Endothelial cell of umbilical vein (primary cell): ENCODE measurements around the gene PPP1R13B. TPM values are rescaled to one million over a fixed set of nuclear protein-coding genes. Genes with fewer than 3 reads are reported as not detected.

Experiments used
- BruUV-seq: library from RNA; stranded (reverse); fragments of 400-500 nt; replicated peaks from 2 replicates; lab custom pipeline; 2021; lab: Mats Ljungman, UMichigan
- CTCF ChIA-PET: fragments of 300-600, 350-600 bp; sonication (Branson Sonifier 250); formaldehyde crosslinking; loops from one replicate; lab custom pipeline; 2021; ENCODE audit warnings: antibody characterized with exemption, inconsistent platforms; lab: Charles Lee
- POLR2A ChIA-PET: fragments of 300-600, 350-600 bp; sonication (Branson Sonifier 250); formaldehyde crosslinking; loops from one replicate; lab custom pipeline; 2021; ENCODE audit warnings: antibody characterized with exemption, inconsistent platforms; lab: Charles Lee
- DNase-seq: peaks from one replicate; pipeline ENCODE4 v3.0.0-alpha.2; 2011; ENCODE audit warnings: low read depth, low spot score
- FAIRE-seq: peaks from 2 replicates; lab custom pipeline; 2011; peaks lifted over from hg19 to GRCh38; lab: Jason Lieb, UNC
- H2AFZ ChIP-seq: 2 replicates; pipeline ENCODE4 v1.6.0; 2012; ENCODE audit warnings: low read depth, low read length, control low read depth, inconsistent platforms
- H3K27ac ChIP-seq: 2 replicates; pipeline ENCODE4 v1.5.1; 2011; ENCODE audit warnings: low read depth, mild to moderate bottlenecking, control low read depth, low read length, moderate library complexity; ENCODE audit not compliant: insufficient read depth
- H3K27me3 ChIP-seq, 2 experiments: 2 replicates each; pipeline versions ENCODE4 v1.6.0 to v1.6.1; 2011; ENCODE audit warnings: low read length in 2 of 2, mixed read lengths in 1 of 2; ENCODE audit not compliant: control insufficient read depth in 2 of 2, insufficient read depth in 2 of 2
- H3K36me3 ChIP-seq, 2 experiments: 2 replicates in 1 of 2; 3 replicates in 1 of 2; pipeline ENCODE4 v1.5.1; 2011; ENCODE audit warnings: low read length in 2 of 2, mild to moderate bottlenecking in 1 of 2, moderate library complexity in 1 of 2; ENCODE audit not compliant: control insufficient read depth in 2 of 2, insufficient read depth in 2 of 2; ENCODE audit errors: extremely low read depth in 1 of 2
- H3K4me1 ChIP-seq: 3 replicates; pipeline ENCODE4 v1.5.1; 2011; ENCODE audit warnings: mild to moderate bottlenecking, low read length; ENCODE audit not compliant: control insufficient read depth, insufficient read depth; ENCODE audit errors: extremely low read depth
- H3K4me2 ChIP-seq: 2 replicates; pipeline ENCODE4 v1.6.1; 2011; ENCODE audit warnings: low read length, control low read depth, mixed read lengths; ENCODE audit not compliant: insufficient read depth
- H3K4me3 ChIP-seq, 3 experiments: fragments of 200-600 bp in 1 of 3; sonication (generic), shearing (Covaris generic) in 1 of 3; replicated peaks in 1 of 3; 2 replicates each; pipeline ENCODE4 v1.5.1; 2011 to 2016; ENCODE audit warnings: control low read depth in 3 of 3, low read length in 3 of 3, mild to moderate bottlenecking in 2 of 3, inconsistent platforms in 1 of 3, low read depth in 1 of 3, moderate library complexity in 1 of 3; ENCODE audit not compliant: insufficient read depth in 1 of 3
- H3K79me2 ChIP-seq: 2 replicates; pipeline ENCODE4 v1.6.0; 2012; ENCODE audit warnings: low read length, inconsistent platforms; ENCODE audit not compliant: control insufficient read depth, insufficient read depth
- H3K9ac ChIP-seq: replicated peaks from 2 replicates; pipeline ENCODE3; 2011; ENCODE audit warnings: low read length, control low read depth; ENCODE audit not compliant: insufficient read depth; ENCODE audit errors: extremely low read depth
- H3K9me1 ChIP-seq: replicated peaks from 3 replicates; pipeline ENCODE4 v1.6.0; 2011; ENCODE audit warnings: mild to moderate bottlenecking, low read length; ENCODE audit not compliant: control insufficient read depth, insufficient read depth; ENCODE audit errors: extremely low read depth
- H3K9me3 ChIP-seq: replicated peaks from 2 replicates; pipeline ENCODE4 v1.5.1; 2012; ENCODE audit warnings: low read length, inconsistent platforms; ENCODE audit not compliant: control insufficient read depth, insufficient read depth
- H4K20me1 ChIP-seq: replicated peaks from 2 replicates; pipeline ENCODE3; 2011; ENCODE audit warnings: mild to moderate bottlenecking, low read length; ENCODE audit not compliant: control insufficient read depth, insufficient read depth; ENCODE audit errors: extremely low read depth
- EZH2 ChIP-seq: IDR thresholded peaks from 2 replicates; pipeline ENCODE4 v1.6.1; 2012; ENCODE audit warnings: borderline replicate concordance, low read depth, mild to moderate bottlenecking, moderate library complexity, low read length, inconsistent platforms; ENCODE audit not compliant: severe bottlenecking
- FOS ChIP-seq: IDR thresholded peaks from 2 replicates; pipeline ENCODE4 v1.6.1; 2011; ENCODE audit warnings: mild to moderate bottlenecking, low read length, moderate library complexity, borderline replicate concordance; ENCODE audit not compliant: insufficient read depth
- GATA2 ChIP-seq: IDR thresholded peaks from 2 replicates; pipeline ENCODE4 v1.7.0; 2011; ENCODE audit warnings: low read depth, mild to moderate bottlenecking, moderate library complexity, mixed read lengths, low read length; ENCODE audit not compliant: insufficient read length, insufficient read depth
- JUN ChIP-seq: IDR thresholded peaks from 2 replicates; pipeline ENCODE4 v1.6.1; 2011; ENCODE audit warnings: borderline replicate concordance, low read depth; ENCODE audit not compliant: insufficient read length, insufficient read depth
- MAX ChIP-seq: IDR thresholded peaks from 2 replicates; pipeline ENCODE4 v1.6.1; 2011; ENCODE audit not compliant: insufficient read depth, insufficient read length
- MYC ChIP-seq: IDR thresholded peaks from one replicate; pipeline ENCODE4 v1.6.1; 2011; ENCODE audit warnings: mild to moderate bottlenecking, low read depth, low read length
- POLR2A ChIP-seq: IDR thresholded peaks from 2 replicates; pipeline ENCODE4 v1.6.1; 2012; ENCODE audit warnings: low read depth, mild to moderate bottlenecking, control low read depth, low read length
- POLR2AphosphoS5 ChIP-seq: IDR thresholded peaks from 2 replicates; pipeline ENCODE4 v1.6.1; 2012; ENCODE audit warnings: low read depth, mild to moderate bottlenecking, control low read depth, low read length, moderate library complexity; ENCODE audit not compliant: insufficient read depth
- dilution Hi-C: fragments of 300-500 bp; cut with MboI; formaldehyde crosslinking; loops from one replicate; pipeline ENCODE4 v1.15.0; 2019; ENCODE audit warnings: low sequenced_read_pairs; ENCODE audit not compliant: extremely low pct_ligation_motif_present
- intact Hi-C: fragments of 100-400 bp; cut with micrococcal nuclease; formaldehyde crosslinking; loops from one replicate; pipeline ENCODE4 v1.10.0; 2022
- polyA plus RNA-seq, 4 experiments: library from polyadenylated mRNA; depleted of rRNA in 3 of 4; stranded (reverse) in 3 of 4; unstranded in 1 of 4; fragments of >200 nt; gene quantifications; 2 replicates each; pipeline versions ENCODE4 v1.2.1 to v1.2.3, GENCODE V29; 2011 to 2012; ENCODE audit warnings: missing spikeins in 1 of 4
- total RNA-seq: library from RNA; stranded (reverse); gene quantifications from 2 replicates; pipeline ENCODE4 v1.2.3, GENCODE V29; 2021
- TF ChIP-seq, protein P1 (sequence below), 2 donors: IDR thresholded peaks; 1 replicate in 1 of 2; 2 replicates in 1 of 2; pipeline ENCODE4 v1.5.1; 2011; ENCODE audit warnings: low read length in 2 of 2, mild to moderate bottlenecking in 2 of 2, moderate library complexity in 2 of 2, control low read depth in 1 of 2, inconsistent platforms in 1 of 2, low read depth in 1 of 2; ENCODE audit not compliant: insufficient read depth in 1 of 2; ENCODE audit errors: extremely low read depth in 1 of 2

Gene PPP1R13B
- total and polyA plus RNA-seq, 2 donors (not counting 3 experiments of a cell fraction or from before 2014, with no cell fraction given): 10.0 to 30.0 TPM

- BruUV-seq: no TSS peak
- Histone ChIP-seq H3K4me3 (no peak overlapping the region), H3K36me3 (peaks cover 0 to 11% of the 10 kb centered on the region in 2 experiments), H3K4me1 (peaks cover 24% of the 10 kb centered on the region), H3K79me2 (no peaks in the 10 kb centered on the region), H4K20me1 (no peaks in the 10 kb centered on the region), H3K9ac (no peak overlapping the region), H3K27me3 (no peaks in the 10 kb centered on the region), H3K9me1 (no peaks in the 10 kb centered on the region), H3K27ac (no peak overlapping the region), H3K4me2 (no peak overlapping the region), H3K9me3 (no peaks in the 10 kb centered on the region), H2AFZ (no peak overlapping the region)
- intact Hi-C loops: loop anchor here (1.0 kb wide), 1 partner anchor 41 kb away; no protein-coding TSS in a partner anchor
- no peak for TF ChIP-seq GATA2
- no peak for TF ChIP-seq MYC
- no peak for TF ChIP-seq POLR2AphosphoS5
- TF ChIP-seq JUN: no peak
- TF ChIP-seq, protein P1, sequence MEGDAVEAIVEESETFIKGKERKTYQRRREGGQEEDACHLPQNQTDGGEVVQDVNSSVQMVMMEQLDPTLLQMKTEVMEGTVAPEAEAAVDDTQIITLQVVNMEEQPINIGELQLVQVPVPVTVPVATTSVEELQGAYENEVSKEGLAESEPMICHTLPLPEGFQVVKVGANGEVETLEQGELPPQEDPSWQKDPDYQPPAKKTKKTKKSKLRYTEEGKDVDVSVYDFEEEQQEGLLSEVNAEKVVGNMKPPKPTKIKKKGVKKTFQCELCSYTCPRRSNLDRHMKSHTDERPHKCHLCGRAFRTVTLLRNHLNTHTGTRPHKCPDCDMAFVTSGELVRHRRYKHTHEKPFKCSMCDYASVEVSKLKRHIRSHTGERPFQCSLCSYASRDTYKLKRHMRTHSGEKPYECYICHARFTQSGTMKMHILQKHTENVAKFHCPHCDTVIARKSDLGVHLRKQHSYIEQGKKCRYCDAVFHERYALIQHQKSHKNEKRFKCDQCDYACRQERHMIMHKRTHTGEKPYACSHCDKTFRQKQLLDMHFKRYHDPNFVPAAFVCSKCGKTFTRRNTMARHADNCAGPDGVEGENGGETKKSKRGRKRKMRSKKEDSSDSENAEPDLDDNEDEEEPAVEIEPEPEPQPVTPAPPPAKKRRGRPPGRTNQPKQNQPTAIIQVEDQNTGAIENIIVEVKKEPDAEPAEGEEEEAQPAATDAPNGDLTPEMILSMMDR (IDR thresholded peaks at IDR 0.05; ENCODE audit: extremely low read depth in 1 of 2, insufficient read depth in 1 of 2, low read depth in 1 of 2, low read length in 2 of 2): no peak
- TF ChIP-seq MAX: no peak
- TF ChIP-seq POLR2A: no peak
- TF ChIP-seq EZH2: no peak
- no peak for TF ChIP-seq FOS
- FAIRE-seq: no peak
- dilution Hi-C loops: no loop called here
- ChIA-PET CTCF (interaction anchor here (1.0 kb wide), 1 partner anchor 9 kb away, joined by 3 read pairs; no protein-coding TSS in a partner anchor), POLR2A (no interaction called here)
- DNase-seq: no peak
These were observed 97.5 kb downstream of the PPP1R13B start for GRCh38 chr14:103749860-103750259.
